HuH-7 (cell line): ENCODE data around the gene TMX1.

ENCODE experiments used
- DNase-seq: peaks from one replicate; pipeline ENCODE4 v3.0.0; 2011; ENCODE audit warnings: low spot score

The TMX1 gene

DNA sequence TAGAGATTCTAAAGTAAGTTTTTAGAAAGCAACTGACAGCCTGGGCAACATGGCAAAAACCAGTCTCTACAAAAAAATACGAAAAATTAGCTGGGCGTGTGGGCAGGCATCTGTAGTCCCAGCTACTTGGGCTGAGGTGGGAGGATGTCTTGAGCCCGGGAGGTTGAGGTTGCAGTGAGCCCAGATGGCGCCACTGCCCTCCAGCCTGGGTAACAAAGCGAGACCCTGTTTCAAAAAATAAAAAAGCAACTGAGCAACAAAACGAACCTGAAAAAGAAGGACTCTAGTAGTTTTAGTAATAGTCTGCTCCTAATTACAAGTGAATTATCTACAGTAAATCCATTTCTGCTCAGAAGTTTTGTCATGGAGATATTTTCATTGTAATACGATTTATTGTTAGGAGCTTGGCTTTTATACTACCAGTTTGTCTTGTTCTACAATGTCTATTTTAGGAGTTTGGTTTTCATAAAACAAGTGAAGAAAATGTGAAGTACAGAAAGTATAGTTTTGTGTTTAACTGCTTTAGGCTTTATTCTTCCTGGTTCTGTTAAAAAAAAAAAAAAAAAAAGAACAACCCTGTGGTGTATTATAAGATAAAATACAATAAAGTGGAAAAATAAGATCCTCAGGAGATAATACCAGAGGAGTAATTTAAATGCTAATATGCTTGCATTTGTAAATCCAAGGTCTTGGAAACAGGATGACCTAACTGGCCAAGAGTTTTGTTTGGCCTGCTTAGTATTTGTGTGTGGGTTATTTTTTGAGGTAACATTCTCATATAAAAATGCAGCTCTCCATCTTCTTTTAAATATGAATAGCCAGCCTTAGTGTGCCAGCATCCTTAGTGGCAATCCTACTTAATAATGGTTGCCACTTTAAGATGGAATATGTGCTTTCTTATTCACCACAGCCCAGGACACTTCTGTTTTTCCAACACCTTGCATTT, 2.8 kb downstream of the TMX1 start:
- DNase-seq = no peak

DNA sequence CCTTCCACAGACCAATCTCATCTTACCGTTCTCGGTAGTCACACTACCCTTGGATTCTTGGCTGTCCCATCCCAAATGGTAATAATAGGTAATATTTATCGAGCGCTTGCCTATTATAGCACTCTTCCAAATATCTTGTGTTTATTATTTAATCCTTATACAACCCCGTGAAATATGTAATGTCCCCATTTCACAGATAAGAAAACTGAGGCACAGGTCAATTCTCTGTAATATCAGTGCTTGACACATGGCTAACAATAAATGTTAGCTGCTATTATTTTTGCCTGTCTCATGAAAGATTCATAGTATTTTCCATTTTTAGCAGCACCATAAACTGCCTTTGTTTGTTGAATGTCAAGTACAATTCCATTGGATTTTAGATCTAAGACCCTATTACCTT, 4.5 kb downstream of the TMX1 start:
- DNase-seq = no peak

DNA sequence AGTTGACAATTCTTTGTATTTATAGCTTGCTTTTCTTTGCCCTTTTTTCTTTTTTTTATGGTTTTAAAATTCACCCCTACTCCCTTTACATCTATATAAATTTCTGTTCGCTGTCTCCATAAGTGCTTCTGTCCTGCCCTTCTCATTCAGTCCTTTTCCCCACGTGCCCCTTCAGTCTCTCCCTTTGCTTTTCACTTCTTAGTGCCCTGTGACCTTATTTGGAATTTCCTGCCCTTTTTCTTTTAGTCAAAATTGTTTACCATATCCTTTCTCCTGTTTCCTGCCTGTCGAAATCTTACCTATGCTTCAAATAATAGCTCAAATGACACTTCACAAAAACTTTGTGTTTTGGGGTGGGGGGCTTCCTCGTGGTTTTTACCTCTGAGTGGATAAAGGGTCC, 6.0 kb downstream of the TMX1 start:
- no peak for DNase-seq

DNA sequence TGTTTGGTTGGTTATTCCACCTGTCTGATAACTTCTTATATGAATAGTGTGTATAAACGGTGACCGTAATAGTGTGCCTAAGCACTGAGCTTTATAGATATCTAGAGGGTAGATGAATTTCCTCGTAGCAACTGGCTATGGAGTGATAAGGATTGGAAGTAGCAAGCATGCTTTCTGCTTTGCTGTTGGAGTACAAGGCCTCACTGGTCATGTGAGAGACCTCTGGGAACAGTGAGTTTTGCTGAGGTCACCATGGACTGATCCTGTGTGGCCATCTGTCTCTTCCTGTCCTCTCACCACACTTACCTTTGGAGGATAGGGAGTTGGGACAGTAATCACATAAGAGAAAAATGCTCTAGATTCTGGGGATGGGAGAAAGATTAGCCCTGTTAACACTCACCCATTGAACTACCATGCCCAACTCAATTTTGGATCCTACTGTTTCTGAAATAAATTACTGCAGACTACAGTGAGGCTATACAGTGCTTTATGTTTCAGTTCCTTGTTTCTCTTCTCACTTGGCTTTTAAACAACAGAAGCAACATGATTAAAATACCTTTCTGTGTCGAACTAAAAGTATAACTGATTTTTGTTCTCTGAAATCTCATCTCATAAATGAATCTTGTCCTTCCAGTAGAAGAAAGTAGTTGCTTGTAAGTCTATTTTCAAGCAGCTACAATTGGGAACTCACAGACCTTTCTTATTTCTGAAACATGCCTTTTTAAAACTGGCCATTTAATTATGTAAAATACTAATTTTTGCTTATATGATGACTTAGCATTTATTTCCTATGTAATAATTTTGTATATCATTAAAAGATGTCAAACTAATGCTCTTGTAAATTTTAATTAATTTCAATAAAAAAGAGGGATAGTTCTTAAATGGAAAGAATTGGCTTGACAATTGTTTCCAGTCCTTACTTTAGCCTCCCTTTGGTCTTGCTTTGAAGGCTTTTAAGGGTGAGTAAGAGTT, 8.3 kb downstream of the TMX1 start:
- DNase-seq = no peak

DNA sequence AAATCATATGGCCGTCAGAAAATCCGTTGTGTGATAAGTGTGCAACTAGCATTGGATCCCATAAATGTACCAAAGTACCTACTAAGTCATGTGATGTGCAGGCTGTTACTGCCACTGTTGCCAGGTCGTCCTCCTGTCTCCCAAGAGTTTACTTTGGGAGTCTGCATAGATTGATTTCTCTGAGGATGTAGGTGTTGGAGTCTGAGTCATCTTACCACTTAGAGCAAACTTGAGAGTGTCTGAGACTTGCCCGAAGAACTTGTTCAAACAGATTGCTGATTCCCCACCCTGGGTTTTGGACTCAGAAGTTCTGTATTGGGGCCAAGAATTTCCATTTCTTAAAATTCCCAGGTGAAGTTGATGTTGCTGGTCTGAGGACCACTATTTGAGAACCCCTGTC, 11.4 kb downstream of the TMX1 start:
- DNase-seq = no peak

DNA sequence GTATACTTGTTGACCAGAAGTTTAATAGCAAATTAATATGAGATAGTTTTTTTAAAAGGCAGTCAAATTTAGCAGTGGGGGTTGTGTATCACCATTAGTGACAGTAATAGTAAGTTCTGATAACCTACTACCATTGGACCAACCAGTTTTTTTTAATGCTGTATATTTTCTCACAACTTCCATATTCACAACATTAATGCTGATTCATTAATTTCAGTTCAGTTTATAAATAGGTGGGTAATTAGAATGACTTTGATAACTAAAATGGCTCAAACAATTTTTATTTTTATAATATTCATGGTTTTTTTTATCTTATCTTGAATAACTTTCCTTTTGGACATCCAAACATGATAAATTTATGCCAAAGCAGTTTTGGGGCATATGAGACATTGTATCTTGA, 13.8 kb downstream of the TMX1 start:
- DNase-seq = no peak

DNA sequence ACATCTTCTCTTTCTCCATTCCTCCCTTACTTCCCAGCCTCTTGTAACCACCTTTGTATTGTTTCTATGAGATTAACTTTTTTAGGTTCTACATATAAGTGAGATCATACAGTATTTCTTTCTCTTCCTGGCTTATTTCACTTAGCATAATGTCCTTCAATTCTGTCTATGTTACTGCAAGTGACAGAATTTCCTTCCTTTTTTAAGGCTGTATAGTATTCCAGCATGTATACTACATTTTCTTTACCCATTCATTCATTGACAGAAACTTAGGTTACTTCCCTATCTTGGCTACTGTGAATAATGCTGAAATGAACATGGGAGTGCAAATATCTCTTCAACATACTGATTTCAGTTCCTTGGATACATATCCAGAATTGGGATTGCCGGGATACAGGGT, 18.2 kb downstream of the TMX1 start:
- DNase-seq = no peak

DNA sequence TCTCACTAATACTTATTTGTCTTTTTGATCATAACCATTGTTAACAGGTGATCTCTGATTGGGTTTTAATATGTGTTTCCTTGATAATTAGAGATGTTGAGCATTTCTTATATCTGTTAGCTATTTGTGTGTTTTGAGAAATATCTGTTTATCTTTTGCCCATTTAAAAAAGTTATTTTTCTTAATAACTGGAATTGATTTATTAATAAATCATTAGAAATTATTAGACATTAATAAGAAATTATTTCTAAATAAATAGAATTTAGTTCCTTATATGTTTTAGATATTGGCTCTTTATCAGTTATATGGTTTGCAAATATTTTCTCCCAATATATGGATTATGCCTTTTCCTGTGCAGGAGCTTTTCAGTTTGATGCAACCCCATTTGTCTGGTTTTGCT, 18.7 kb downstream of the TMX1 start:
- DNase-seq = no peak

DNA sequence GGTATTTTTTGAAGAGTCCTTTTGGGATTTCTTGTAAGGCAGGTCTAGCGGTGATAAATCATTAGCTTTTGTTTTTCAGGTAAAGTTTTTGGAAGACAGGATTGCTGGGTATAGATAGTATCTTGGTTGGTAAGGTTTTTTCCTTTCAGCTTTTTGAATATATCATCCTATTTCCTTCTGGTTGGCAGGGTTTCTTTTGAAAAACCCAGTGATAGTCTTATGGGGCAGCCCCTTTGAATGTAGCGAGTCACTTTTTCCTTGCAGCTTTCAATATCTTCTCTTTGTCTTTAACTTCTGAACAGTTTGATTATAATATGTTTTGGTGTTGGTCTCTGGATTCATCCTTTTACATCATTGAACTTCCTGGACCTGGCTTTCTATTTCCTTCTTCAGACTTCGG, 20.2 kb downstream of the TMX1 start:
- DNase-seq = no peak

DNA sequence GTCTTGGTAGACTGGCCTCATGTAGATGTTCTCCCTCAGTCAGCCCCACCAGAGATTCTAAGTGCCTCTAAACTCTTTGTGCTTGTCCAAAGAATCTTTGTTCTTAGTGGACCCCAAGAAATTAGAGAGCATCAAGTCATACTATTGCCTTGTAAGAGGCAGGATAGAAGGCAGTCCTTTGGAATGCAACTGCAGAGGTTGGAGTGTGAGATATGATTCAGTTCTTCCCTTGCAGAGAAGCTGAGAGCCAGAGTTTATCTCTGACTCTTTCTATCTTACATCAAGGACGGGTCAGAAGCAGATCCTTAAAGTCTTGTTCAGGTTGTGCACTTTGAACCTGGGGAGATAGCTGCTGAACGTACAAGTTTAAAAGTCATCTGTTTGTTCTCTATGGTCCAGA, 21.1 kb downstream of the TMX1 start:
- no peak for DNase-seq

DNA sequence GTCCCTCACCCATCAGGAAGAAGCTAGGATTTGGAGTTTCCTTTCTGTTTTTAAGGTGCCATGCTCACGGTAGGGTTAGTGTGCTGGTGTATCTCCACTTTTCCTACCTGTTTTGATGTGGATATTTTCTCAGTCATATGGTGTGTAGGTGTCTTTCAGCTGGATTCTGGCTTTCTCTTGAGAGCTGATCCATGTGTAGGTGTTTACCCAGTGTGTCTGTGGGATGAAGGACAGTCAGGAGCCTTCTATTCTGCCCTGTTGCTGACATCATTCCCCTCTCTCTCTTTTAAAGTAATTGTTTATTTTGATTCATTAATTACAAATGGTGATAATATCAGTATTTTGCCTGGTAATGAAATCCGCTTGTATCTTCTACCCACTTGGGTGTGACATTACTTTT, 22.8 kb downstream of the TMX1 start:
- DNase-seq = no peak

DNA sequence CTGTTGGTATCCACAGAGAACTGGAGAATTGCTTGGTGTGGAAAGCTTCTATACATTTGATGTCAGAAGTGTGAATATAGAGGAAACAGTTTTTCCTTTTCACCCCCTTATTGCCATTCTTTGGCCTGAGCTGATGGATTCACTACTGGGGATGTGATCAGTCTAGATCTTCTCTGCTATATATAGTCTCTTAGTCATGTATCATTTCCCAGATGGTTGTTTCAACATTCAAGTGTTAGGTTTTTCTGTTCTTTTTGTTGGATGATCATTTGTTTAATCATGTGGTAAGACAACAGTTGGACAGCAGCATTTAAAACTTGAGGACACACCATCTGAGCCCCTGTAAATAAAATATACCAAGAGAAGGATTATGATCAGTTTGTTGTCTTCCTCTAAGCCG, 29.6 kb downstream of the TMX1 start:
- DNase-seq = no peak

DNA sequence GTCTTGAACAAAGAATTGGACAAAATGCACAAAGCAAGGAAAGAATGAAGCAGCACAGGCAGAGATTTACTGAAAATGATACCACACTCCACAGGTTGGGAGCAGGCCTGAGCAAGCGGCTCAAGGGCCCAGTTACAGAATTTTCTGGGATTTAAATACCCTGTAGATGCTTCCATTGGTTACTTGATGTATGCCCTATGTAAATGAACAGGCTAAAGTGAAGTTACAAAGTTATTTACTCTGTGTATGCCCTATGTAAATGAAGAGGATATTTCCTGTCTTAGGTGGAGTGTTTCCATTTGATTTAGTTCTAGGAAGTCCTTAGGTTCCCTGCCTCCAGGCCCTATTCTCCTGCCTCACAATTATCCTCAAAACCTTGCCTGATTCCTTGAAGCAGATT, 36.6 kb downstream of the TMX1 start:
- no peak for DNase-seq

DNA sequence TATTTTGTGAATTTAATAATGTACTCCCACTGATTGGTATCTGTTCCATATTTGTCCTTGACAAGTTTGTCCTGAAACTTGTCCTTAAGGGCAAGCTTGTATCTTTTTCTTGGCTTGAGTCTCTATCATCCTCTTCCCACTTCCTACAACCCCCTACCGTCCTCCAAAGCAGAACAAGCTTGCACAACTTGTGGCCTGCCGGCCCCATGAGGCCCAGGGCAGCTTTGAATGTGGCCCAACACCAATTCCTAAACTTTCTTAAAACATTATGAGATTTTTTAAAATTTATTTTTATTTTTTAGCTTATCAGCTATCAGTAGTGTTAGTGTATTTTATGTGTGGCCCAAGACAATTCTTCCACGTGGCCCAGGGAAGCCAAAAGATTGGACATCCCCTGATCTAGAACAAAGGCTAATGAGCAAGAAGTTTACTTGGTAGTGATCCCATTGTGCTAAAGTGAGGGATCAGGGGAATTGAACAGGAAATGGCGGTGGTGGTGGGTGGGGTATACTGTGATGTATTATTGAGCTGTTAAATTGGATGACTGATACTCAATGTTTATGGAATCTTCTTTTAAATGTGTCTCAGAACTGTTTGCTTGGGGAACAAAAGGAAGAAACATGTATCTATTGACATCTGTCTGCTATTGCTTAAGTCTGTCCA, 37.8 kb downstream of the TMX1 start:
- no peak for DNase-seq

DNA sequence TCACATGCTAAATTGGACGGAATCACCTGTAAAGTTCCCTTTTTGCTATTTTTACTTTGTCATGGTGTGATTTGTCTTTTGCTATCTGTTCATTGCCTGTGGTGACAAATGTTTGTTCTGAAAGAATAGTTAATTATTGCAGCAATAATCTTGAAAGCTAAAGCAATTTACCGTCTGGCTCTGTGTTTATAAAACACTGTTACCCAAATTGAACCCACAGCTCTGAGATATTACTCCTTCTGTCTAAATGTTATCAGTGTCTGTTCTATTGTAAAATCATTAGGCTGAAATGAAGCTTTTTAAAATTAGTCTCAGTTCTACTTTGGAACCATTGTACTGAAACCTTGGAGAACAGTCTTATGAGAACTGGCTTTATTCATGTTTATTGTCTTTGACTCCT, 42.5 kb downstream of the TMX1 start:
- DNase-seq = no peak

DNA sequence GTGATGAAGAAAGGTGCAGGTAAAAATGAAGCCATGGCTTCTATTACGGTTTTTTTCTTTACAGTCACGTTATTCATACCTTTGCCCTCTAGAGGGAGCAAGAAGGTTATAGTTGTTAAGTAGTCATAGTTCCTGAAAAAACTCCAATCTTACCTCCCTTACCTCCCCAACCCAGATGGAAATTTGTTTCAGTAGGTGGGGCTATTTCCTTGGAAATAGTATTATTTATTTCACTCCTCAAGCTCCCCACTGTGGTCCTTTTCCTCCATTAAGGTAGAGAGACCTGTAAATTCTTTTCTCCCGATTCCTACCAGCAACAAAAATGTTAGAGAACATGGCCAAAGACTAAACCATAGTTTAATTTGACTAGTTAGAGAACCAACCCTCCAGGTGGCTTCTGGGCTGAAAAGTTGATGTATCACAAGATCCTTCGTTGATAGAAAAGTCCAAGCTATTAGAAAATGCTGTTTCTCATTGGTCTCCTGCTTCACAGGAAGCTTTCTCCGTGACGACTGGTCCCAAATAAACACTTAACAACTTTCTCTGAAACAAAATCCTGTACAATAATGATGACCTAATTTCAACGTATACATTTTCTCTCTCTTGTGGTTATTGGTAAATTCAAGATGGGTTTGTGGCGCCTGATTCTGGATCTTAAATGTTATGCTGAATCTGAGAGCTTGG, 43.5 kb downstream of the TMX1 start:
- peak; percentile 40 for DNase-seq

DNA sequence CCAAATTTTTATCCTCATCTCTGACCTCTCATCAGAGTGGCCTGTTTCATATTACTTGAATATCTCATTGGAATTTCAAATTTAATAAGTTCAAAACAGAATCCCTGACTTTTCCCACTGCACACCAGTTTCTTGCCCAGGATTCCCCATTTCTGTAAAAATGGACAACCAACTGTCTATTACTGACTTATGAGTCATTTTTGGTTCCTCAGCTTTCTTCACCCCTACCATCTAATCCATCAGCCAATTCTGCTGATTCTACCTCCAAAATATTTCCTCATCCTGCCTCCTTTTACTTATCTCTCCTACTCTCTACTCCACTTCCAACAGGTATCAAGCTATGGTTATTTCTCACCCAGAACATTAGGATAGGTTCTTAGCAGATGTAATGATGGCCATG, 44.2 kb downstream of the TMX1 start:
- DNase-seq = no peak

DNA sequence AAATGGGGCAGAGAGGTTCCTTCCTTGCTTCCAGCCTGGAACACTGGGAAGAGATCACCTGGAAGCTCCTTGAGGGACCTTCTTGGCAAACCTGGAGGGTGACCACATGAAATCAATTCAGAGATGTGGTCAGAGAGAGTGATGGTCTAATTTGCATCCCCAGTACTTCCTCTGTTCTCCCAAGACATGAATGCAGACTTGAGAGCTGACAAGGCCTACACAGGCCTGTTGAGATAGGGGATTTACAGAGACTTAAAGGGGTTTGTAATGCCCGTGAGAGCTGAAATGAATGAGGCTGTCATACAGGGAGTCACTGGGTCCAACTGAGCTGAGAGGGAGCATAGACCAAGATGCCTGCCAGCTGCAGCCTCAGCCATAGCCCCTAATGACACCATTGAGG, 45.1 kb downstream of the TMX1 start:
- no peak for DNase-seq

DNA sequence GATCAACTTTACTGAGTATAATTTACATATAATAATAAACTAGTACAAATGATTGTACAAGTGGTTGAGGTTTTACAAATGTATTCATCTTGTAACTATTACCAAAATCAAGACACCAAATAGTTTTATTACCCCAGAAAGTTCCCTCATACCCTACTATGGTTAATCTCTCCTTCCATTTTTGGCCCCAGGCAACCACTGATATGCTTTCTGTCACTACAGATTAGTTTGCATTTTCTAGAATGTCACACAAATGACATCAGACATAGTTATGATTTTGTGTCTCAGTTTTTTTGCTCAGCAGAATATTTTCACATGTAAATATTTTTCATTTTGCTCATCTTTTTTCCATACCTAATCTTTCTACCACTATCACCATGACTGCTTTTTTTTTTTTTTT, 49.1 kb downstream of the TMX1 start:
- DNase-seq = no peak

DNA sequence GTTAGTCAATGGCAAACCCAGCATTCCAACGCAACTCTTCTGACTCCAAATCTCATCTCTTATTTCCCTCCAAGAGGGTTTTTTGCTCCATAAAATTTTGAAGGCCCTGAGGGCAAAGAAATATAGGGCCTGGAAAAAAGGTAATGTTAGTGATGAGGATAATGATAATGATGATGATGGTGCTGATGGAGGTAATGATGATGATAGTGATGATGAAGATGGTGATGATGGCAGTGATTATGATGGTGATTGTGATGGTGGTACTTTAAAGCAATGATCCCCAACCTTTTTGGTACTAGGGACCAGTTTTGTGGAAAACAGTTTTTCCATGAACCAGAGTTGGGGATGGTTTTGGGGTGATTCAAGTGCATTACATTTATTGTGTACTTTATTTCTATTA, 50.1 kb downstream of the TMX1 start:
- DNase-seq = no peak

DNA sequence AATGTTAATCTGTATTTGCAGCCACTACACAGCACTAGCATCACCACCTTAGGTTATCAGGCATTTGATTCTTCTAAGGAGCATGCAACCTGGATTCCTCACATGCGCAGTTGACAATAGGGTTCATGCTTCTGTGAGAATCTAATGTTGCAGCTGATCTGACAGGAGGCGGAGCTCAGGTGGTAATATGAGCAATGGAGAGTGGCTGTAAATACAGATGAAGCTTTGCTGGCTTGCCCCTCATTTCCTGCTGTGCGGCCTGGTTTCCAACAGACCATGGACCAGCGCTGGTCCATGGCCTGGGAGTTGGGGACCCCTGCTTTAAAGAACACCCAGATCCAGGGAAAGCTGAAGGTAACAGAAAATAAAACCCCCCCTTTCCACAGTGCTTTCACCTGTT, 51.0 kb downstream of the TMX1 start:
- DNase-seq = no peak
